ENCODE results near the gene MRPS16. TPM values are rescaled to one million over a fixed set of nuclear protein-coding genes. Genes with fewer than 3 reads are reported as not detected.

Gene MRPS16
- total RNA-seq, 4 donors from 2014 or later = 30.3 to 50.3 (median 43.8) TPM

DNA sequence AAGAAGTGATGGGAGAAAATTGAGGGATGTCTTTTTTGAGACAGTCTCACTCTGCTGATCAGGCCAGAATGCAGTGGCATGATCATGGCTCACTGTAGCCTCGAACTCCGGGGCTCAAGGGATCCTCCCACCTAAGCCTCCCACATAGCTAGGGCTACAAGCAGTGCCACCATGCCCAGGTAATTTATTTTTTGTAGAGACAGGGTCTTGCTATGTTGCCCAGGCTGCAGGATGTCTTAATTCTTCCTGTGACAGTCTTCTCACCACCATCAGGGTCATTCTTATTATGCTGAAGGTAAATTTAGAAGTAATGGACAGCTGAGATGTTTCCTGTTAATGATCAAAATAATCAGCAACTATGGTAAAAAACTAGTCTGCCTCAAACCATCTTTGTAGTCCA is 12.5 kb downstream of the MRPS16 start:
- no peak for DNase-seq (ENCODE audit: low spot score in 2 of 2)
- Histone ChIP-seq H3K4me1 (peaks cover 17% of the 10 kb centered on the region), H3K27me3 (no peaks in the 10 kb centered on the region), H3K9me3 (no peaks in the 10 kb centered on the region), H3K4me3 (no peak overlapping the region), H3K36me3 (peaks cover 78% of the 10 kb centered on the region), H3K27ac (no peak overlapping the region)
- TF ChIP-seq EP300 (IDR thresholded peaks at IDR 0.05) (no peak), POLR2AphosphoS5 (IDR thresholded peaks at IDR 0.05) (no peak), POLR2A (IDR thresholded peaks at IDR 0.05) (no peak)
- TF ChIP-seq, protein P1, sequence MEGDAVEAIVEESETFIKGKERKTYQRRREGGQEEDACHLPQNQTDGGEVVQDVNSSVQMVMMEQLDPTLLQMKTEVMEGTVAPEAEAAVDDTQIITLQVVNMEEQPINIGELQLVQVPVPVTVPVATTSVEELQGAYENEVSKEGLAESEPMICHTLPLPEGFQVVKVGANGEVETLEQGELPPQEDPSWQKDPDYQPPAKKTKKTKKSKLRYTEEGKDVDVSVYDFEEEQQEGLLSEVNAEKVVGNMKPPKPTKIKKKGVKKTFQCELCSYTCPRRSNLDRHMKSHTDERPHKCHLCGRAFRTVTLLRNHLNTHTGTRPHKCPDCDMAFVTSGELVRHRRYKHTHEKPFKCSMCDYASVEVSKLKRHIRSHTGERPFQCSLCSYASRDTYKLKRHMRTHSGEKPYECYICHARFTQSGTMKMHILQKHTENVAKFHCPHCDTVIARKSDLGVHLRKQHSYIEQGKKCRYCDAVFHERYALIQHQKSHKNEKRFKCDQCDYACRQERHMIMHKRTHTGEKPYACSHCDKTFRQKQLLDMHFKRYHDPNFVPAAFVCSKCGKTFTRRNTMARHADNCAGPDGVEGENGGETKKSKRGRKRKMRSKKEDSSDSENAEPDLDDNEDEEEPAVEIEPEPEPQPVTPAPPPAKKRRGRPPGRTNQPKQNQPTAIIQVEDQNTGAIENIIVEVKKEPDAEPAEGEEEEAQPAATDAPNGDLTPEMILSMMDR (IDR thresholded peaks at IDR 0.05) = no peak
- WGBS = 93% methylated on average over 2 of the region's 2 CpGs

DNA sequence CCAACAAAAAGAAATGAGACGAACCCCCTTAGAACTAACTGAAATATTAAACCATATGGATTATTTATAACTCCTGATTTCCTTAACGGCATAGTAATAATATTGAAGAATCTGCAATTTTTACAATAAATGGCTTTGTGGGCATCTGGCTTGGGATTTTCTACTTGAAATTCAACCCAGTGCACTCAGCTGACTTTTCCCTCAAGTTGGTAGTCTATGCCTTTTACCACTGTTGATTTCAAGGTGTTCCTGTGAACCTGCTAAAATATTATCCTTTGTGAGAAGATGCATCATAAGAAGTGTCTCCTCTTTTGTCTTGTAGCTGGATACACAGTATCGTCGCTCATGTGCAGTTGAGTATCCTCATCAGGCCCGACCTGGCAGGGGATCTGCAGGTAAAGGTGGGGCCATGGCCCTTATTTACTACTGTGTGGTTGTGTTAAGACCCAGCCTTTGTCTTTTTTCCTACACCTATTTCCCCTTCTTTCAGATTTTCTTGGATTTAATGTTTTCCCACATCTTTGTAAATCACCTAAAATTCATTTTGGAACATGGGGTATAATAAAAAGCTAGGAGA is 13.4 kb downstream of the MRPS16 start:
- DNase-seq (ENCODE audit: low spot score in 2 of 2) = no peak
- no peaks in the 10 kb centered on the region for H3K27me3 ChIP-seq
- no peaks in the 10 kb centered on the region for H3K9me3 ChIP-seq
- peaks cover 9% of the 10 kb centered on the region for H3K4me1 ChIP-seq
- TF ChIP-seq EP300 (IDR thresholded peaks at IDR 0.05) = no peak
- no peak for TF ChIP-seq POLR2AphosphoS5 (IDR thresholded peaks at IDR 0.05)
- TF ChIP-seq, protein P1 (IDR thresholded peaks at IDR 0.05) = no peak
- TF ChIP-seq POLR2A (IDR thresholded peaks at IDR 0.05) = no peak
- no peak overlapping the region for H3K27ac ChIP-seq
- WGBS = 94% methylated on average over 5 of the region's 5 CpGs
- no peak overlapping the region for H3K4me3 ChIP-seq
- H3K36me3 ChIP-seq = peaks cover 79% of the 10 kb centered on the region

DNA sequence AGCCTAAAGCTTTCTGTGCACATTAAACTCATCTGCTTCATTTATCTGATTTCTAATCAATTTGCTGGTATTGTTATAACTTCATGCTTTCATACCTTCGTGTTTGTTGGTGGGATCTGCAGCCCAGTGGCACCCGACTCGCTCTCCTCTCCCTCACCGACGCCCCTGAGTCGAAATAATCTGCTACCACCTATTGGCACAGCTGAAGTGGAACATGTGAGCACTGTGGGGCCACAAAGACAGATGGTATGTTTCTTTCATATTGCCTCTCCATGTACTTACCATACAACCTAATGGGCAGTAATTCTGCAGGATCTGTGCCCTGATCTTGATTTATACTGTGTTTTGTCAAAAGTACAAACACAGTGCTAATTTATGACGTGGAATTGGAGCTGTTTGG is 17.7 kb downstream of the MRPS16 start:
- TF ChIP-seq EP300 (IDR thresholded peaks at IDR 0.05) (no peak), POLR2AphosphoS5 (IDR thresholded peaks at IDR 0.05) (no peak), POLR2A (IDR thresholded peaks at IDR 0.05) (no peak)
- TF ChIP-seq, protein P1 (IDR thresholded peaks at IDR 0.05) = no peak
- no peak overlapping the region for H3K4me3 ChIP-seq
- no peaks in the 10 kb centered on the region for H3K4me1 ChIP-seq
- 89% methylated on average over 7 of the region's 7 CpGs for WGBS
- H3K36me3 ChIP-seq = peaks cover 60% of the 10 kb centered on the region
- no peak for DNase-seq (ENCODE audit: low spot score in 2 of 2)
- H3K9me3 ChIP-seq = no peaks in the 10 kb centered on the region
- H3K27ac ChIP-seq = no peak overlapping the region
- H3K27me3 ChIP-seq = no peaks in the 10 kb centered on the region

DNA sequence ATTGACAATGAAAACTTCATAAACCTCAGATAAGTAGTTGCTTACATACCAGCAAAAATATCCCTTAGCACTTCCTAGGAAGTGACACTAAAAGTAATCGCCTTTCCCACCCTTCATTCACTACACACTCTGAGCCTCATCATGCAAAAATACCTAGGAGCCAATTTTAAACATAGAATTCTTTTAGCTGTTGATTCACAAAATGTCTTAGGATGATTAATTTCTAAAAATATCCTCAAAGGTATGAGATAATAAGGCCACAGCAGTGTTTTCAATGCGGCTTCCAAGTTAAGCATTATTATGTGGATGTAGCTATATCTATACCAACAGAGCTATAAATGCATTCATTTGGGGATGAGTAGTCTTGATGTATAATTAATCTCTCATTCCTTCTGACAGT is 18.6 kb downstream of the MRPS16 start:
- no peak for DNase-seq (ENCODE audit: low spot score in 2 of 2)
- Histone ChIP-seq H3K4me1 (no peaks in the 10 kb centered on the region), H3K36me3 (peaks cover 57% of the 10 kb centered on the region), H3K27ac (no peak overlapping the region), H3K9me3 (no peaks in the 10 kb centered on the region), H3K27me3 (no peaks in the 10 kb centered on the region), H3K4me3 (no peak overlapping the region)
- WGBS = 80% methylated on average over 2 of the region's 2 CpGs
- TF ChIP-seq POLR2A (IDR thresholded peaks at IDR 0.05) (no peak), POLR2AphosphoS5 (IDR thresholded peaks at IDR 0.05) (no peak), EP300 (IDR thresholded peaks at IDR 0.05) (no peak)
- TF ChIP-seq, protein P1 (IDR thresholded peaks at IDR 0.05) = no peak

DNA sequence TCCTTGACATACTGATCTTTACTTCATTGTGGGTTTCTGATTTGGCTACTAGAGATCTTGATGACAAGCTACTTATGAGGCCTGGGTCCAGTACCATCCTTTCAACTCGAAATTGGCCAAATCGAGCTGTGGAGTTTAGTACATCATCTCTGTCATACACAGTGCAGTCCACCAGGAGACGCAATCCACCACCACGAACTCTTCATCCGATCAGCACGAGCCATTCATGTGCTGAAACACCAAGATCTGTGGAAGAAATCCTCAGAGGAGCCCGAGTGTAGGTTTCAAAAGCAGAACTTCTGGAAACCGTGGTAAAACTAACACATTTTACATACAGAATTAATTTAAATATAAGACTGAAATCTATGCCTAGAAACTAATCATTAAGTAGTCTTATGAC is 19.6 kb downstream of the MRPS16 start:
- Histone ChIP-seq H3K27me3 (no peaks in the 10 kb centered on the region), H3K4me3 (no peak overlapping the region), H3K27ac (no peak overlapping the region), H3K36me3 (peaks cover 57% of the 10 kb centered on the region), H3K4me1 (no peaks in the 10 kb centered on the region), H3K9me3 (no peaks in the 10 kb centered on the region)
- no peak for DNase-seq (ENCODE audit: low spot score in 2 of 2)
- 88% methylated on average over 8 of the region's 8 CpGs for whole genome bisulfite sequencing
- TF ChIP-seq, protein P1 (IDR thresholded peaks at IDR 0.05) = no peak
- TF ChIP-seq POLR2A (IDR thresholded peaks at IDR 0.05) (no peak), EP300 (IDR thresholded peaks at IDR 0.05) (no peak), POLR2AphosphoS5 (IDR thresholded peaks at IDR 0.05) (no peak)

All from suprapubic skin (tissue), 4 donors.